ENCODE results near the gene MINK1. TPM values are rescaled to one million over a fixed set of nuclear protein-coding genes. Genes with fewer than 3 reads are reported as not detected.
A peak's percentile ranks its signal among the peaks of the same experiment; 100 is the strongest.
"Not testable (repeated sequence)": the region's sequence is repeated elsewhere in the genome, so short reads cannot be mapped to it uniquely, and the experiment has no call there.

MINK1 gene
- total RNA-seq, 1 experiment from 2014 or later, result 48.3 TPM

DNA sequence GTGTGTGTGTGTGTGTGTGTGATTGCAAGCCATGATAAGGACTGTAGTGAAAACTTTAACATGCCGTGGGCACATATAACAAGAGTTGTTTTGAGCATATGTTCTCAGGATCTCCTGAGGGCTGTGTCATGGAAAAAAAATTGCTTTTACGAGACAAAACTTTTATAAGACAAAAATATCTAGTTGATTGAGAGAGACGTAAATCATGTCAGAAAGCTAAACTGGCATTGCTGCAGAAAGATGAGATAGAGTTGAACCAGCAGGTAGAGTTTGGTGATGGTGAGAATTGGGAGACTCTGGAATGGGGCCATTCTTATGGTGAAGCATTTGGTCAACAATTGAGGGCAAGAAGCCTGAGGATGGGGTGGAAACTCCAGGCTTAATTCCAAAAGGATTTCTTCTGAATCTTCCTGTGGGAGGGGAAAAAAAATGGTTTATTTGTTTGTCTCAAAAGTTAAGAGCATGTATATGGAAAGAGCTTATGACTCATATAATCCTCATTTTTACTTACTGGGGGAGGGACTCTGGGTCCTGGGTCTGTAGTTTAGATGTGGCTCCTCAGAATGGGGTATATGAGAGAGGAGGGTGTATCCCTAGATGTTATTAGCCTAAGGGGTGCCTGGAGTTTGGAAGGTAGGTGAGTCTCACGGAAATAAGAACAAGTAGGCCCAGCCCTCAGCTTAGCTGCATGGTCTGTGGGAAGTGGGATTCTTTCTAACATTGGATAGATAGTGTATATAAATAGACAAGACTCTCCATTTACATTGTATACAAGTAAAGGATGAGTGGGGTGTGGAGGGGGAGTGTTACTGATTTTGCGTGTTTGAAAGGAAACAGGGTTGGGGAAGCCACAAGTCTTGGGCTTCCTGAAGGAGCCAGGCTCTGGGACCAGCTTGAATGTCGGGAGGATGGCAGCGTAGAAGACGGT is 7.1 kb downstream of the MINK1 start:
- DNase-seq (ENCODE audit: low spot score), result no peak
- in situ Hi-C loops (cut with HindIII; ENCODE audit: low sequenced_read_pairs), result loop anchor here (10.0 kb wide), 1 partner anchor 115 kb away; no protein-coding TSS in a partner anchor

DNA sequence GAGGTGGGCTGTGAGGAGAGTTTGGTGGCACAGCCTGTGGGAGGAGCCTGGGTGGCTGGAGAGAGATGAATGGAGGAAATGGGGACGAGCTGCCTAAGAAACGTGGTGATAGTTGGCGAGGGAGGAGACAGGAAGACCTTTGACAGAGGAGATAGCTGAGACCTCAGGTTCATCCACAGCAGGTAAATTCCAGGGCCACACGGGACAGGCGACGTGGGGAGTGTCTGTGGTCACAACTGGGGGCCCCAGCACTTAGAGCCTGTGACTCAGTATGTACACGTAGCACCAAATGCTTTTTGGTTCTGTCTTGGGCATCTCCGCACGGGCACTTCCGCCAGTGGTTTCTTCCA is 7.7 kb downstream of the MINK1 start:
- in situ Hi-C loops (cut with HindIII; ENCODE audit: low sequenced_read_pairs), result no loop called here
- DNase-seq (ENCODE audit: low spot score), result no peak

DNA sequence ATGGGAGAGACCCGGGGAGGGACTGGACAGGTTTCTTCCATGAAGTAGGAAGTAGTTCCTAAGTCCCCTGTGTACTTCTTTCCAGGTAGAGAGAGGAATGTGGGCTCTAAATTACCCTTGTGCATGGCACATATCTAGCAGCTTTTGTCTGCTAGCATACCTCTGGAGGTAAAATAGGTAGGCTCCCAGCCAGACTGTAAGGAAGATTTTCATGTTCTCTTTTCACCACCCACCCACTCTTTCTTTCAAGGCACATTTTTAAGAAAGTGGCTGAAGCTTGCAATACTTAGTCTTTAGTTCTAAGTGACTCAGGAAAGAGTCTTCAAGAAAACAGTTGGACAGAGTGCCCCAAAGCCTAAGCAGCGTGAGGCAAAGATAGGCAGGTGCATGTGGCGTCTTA is 9.2 kb downstream of the MINK1 start:
- DNase-seq (ENCODE audit: low spot score), result no peak
- in situ Hi-C loops (cut with HindIII; ENCODE audit: low sequenced_read_pairs), result no loop called here

DNA sequence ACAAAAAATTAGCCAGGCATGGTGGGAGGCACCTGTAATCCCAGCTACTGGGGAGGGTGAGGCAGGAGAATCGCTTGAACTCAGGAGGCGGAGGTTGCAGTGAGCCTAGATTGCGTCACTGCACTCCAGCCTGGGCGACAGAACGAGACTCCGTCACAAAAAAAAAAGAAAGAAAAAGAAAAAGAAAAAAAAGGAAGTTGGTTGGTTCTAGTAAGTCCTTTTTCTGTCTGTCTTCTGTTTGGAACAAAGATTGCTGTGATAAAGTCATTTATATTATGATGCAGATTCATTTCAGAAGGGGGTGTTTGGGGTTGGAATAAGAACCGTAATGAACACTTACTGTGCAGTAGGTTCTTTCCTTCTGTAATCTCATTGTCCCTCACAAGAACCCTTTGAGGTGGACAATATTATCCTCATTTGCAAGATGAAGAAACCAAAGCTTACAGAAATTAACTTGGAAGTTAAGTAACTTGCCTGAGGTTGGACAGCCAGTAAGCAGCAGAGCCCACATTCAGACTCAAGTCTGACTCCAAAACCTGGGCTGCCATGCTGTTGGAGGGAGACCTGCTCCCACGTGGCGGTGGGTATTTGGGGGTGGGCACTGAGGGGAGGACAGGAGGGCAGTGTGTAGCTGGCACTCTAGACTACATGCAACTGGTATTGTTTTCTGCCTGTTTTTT is 10.3 kb downstream of the MINK1 start:
- DNase-seq (ENCODE audit: low spot score), result no peak
- in situ Hi-C loops (cut with HindIII; ENCODE audit: low sequenced_read_pairs), result no loop called here

DNA sequence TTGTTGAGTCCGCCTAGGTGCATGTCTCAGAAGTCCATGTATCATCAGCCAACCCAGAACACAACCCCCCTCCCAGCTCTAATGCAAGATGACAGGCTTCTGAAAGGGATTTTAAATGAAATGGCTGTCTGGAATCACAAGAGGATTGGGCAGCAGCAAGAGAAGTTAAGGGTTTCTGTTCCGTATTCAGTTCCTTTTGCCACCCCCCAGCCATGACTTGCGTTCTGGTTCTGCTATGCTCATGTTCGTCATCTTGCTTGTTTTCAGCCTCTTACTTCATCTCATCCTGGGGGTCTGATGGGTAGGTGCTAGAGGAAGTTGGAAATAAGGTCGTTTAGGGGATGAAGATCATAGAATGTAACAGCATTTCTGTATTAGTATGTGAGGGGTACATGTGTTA is 12.0 kb downstream of the MINK1 start:
- DNase-seq (ENCODE audit: low spot score), result no peak
- in situ Hi-C loops (cut with HindIII; ENCODE audit: low sequenced_read_pairs), result no loop called here

DNA sequence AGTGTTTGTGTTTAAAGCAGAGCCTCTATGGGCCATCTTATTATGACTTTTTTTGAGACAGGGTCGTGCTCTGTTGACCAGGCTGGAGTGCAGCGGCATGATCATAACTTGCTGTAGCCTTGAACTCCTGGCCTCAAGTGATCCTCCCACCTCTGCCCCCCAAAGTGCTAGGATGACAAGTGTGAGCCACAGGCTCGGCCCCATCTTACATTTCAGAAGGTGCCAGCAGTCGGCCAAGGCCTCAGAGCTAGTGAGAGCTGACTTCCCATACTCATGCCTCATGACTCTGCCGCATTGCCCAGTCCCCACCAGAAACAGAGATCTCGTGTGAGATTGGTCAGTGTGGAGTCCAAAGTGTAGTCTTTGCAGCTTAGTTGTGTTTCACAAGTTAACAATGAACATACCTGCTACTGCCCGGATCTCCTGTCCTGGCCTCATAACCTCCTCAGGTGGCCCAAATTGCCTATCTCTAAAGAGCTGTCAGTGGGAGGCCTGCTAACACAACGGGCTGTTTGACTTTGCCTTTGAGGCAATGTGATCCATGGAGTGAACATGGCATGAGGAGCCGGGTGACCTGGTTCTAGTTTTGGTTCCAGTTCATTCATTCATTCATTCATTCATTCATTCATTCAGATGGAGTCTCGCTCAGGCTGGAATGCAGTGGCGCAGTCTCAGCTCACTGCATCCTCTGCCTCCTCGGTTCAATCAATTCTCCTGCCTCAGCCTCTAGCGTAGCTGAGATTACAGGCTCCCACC is 13.7 kb downstream of the MINK1 start:
- no peak for DNase-seq (ENCODE audit: low spot score)
- in situ Hi-C loops (cut with HindIII; ENCODE audit: low sequenced_read_pairs), result no loop called here

DNA sequence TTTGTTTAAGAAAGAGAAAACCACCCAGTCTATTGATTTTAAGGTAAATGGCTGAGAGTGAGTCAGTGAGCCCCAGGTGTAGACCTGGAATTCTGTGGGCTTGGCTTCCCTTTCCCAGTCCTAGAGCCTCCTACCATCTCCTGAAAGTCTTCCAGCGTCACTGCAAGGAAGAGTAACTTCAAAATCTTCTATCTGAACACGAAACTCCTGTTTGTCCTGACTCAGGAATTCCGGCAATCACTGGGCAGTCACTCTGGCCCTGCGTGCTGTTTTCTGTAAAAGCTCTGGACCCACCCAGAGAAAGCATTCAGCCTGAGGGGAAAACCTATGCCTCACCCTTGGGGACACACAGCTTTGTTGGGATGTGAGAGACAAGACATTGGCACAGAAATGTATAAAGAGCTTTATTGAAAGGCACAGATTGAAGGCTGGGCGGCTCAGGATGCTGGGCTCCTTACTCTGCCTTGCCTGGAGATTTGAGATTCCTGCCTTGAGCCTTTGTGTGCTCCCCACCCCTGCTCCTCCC is 15.9 kb downstream of the MINK1 start:
- DNase-seq (ENCODE audit: low spot score), result no peak
- in situ Hi-C loops (cut with HindIII; ENCODE audit: low sequenced_read_pairs), result no loop called here

DNA sequence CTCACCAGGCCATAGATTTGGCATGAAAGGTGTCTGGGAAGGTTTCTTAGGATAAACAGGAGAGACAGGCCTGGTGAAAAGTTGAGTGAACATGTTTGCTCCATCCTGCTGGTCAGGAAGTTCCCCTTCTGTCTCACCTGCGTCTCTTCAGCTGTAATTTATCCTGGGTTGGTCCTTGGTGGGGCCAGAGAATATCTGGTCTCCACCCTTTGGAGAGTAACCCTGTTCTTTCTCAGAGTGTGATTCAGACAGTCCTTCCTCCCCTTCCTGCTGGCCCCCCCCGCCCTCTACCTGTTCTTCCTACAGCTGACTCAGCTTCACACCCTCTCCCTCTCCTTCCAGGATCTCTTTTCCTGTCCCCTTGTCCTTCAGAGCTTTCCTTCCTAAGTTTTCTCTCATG is 17.1 kb downstream of the MINK1 start:
- in situ Hi-C loops (cut with HindIII; ENCODE audit: low sequenced_read_pairs), result no loop called here
- no peak for DNase-seq (ENCODE audit: low spot score)

DNA sequence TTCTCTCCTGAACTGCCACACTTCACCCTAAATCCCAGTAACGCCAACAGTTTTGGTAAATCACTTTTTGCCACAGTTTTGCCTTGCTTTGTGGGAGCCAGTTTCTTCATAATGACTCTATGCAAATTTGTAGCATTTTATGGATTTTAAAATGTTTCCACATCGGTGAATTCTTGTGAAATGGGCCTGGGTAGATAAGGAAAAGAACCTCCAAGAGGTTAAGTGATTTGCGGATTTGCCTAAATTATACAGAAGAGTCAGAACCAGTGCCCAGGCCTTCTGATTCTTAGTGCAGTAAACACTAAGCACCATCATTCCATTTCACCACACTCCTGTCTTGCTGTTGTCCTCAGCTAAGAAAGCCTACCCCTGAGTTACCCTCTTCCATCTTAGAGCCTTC is 17.9 kb downstream of the MINK1 start:
- in situ Hi-C loops (cut with HindIII; ENCODE audit: low sequenced_read_pairs), result no loop called here
- DNase-seq (ENCODE audit: low spot score), result no peak

DNA sequence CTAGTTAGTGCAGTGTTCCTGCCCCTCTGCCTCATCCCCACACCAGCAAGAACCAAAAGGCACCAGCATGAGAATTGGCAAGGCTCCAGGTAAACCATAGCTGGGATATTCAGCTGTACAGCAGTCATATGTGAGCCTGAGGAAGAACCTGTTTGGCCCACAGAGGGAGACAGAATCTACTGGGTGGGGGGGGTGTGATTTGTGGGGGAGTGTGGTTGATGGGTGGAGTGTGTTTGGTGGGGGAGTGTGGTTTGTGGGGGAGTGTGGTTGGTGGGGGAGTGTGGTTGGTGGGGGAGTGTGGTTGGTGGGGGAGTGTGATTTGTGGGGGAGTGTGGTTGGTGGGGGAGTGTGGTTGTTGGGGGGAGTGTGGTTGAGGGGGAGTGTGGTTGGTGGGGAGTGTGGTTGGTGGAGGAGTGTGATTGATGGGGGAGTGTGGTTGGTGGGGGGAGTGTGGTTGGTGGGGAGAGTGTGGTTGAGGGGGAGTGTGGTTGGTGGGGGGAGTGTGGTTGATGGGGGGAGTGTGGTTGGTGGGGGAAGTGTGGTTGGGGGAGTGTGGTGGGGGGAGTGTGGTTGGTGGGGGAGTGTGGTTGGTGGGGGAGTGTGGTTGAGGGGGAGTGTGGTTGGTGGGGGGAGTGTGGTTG is 19.5 kb downstream of the MINK1 start:
- in situ Hi-C loops (cut with HindIII; ENCODE audit: low sequenced_read_pairs), result no loop called here
- DNase-seq (ENCODE audit: low spot score), result peak; percentile 50

DNA sequence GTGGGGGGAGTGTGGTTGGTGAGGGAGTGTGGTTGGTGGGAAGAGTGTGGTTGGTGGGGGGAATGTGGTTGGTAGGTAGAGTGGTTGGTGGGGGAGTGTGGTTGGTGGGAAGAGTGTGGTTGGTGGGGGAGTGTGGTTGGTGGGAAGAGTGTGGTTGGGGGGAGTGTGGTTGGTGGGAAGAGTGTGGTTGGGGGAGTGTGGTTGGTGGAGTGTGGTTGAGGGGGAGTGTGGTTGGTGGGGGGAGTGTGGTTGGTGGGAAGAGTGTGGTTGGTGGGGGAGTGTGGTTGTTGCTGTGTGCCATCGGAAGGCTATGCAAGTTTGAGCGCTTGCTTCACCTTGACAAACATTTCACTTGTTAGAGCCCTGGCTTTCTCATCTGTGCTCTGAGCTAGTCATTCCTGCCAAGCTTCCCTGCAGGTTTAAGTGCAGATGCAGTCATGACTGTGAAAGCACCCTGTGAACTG is 20.1 kb downstream of the MINK1 start:
- DNase-seq (ENCODE audit: low spot score), result no peak
- in situ Hi-C loops (cut with HindIII; ENCODE audit: low sequenced_read_pairs), result no loop called here

DNA sequence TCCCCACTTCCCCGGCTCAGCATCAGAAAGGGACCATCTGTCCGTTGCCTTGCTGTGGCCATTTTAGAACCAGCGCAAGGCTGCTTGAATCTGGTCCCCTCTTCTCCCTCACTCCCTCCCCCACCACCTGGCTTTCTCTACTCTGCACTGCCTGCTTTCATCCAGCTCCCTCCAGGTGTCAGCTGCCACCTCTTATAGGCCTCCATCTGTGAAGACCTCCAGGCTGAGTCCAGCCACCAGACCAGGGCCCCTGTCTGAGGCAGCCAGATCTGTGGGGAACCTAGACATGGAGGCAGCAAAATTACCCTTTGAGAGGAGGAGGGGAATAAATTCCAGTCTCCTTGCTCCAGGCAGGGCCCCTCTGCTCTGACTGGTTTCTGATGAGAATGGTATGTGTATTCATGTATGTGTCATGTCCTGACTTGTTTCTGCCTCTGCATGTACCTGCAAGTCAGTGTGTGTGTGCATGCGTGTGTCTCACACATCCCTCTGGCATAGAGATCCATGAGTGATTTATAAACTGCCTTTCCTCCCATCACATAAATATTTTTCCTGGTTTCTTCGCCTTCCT is 21.1 kb downstream of the MINK1 start:
- peak; percentile 88 for DNase-seq (ENCODE audit: low spot score)
- in situ Hi-C loops (cut with HindIII; ENCODE audit: low sequenced_read_pairs), result no loop called here

DNA sequence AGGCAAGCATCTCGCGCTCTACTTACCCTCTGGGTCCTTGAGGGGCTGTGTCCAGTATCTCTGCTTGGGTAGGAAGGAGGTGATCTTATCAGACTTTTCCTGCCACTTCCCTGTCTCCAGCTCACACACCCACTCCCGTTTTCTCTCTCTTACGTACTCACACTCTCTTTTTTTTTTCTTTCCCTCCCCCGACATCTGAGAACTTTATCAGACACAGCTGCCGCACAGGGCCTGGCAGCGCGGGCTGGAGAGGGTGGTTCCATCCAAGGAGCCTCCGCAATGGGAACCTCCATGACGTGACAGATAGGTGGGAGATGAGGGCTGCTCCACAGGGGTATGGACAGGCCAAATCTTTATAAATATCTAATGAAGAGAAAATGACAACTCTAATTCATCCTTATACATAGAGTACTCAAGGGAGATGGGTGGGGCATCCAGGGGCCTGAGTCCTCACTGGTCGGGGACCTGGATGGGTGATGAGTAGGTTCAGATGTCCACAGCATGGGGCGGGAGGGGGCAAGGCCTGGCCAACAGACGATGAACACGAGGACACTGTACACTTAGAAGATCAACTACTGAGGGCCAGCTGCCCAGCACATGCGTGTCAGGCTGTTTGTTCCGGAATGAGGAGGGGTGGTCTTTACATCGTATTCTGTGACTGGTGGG is 23.3 kb downstream of the MINK1 start:
- DNase-seq (ENCODE audit: low spot score), result no peak
- in situ Hi-C loops (cut with HindIII; ENCODE audit: low sequenced_read_pairs), result no loop called here

DNA sequence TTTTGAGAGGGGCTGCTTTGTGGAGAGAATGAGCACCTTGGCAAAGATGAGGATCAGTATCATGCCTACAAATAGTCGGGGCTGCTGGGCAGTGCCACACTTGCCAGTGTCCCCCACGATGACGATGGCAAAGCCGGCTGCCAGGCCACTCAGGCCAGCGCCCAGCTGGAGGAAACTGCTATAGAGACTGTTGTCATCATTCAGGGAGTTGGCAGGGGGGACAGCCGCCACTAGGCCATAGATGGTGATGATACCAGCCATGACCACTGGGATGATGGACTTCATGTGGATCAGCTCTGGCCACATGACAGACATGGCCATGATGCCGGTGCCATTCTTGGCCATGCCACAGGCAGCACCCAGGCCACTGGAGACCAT is 23.8 kb downstream of the MINK1 start:
- DNase-seq (ENCODE audit: low spot score), result peak; percentile 22
- in situ Hi-C loops (cut with HindIII; ENCODE audit: low sequenced_read_pairs), result no loop called here

DNA sequence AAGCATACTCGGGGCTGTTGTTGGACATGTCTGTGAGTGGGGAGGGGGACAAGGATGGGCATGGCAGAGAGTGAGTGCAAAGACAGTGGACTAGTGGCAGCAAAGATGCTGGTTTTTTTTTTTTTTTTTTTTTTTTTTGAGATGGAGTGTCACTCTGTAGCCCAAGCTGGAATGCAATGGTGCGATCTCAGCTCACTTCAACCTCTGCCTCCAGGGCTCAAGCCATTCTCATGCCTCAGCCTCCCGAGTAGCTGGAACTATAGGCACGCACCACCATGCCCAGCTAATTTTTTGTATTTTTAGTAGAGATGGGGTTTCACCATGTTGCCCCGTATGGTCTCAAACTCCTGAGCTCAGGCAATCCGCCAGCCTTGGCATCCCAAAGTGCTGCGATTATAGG is 24.2 kb downstream of the MINK1 start:
- in situ Hi-C loops (cut with HindIII; ENCODE audit: low sequenced_read_pairs); DNase-seq (ENCODE audit: low spot score): not testable (repeated sequence)

DNA sequence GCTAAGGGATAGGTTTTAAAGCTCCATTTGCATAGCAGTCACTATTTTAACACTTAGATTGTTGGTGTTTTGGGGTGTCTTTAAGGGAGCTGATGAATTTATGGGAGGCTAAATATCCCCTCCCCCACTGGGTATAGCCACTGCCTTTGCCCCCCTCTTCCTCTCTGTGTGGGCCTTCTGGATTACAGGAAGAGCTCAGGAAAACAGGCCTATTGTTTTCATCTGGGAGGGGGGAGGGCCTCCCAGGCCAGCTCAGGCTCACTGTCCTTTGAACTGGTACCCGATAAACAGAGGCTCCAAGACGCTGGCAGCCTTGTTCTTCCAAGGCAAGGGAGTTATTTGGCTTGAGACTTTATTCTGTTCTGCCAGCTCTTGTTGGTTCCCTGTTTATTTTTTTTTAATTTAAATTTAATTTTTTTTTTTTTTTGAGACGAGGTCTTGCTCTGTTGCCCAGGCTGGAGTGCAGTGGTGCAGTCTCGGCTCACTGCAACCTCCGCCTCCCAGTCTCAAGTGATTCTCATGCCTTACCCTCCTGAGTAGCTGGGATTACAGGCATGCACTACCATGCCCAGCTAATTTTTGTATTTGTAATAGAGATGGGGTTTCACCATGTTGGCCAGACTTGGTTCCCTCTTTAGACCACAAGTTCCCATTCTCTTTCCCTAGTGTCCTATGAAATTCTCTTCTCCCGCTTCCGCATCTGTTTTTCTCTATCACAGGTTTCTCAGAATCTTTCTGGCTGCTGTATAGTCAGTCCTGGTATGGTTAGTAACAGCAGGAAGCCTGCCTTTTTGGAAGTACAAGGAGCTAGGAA is 25.1 kb downstream of the MINK1 start:
- in situ Hi-C loops (cut with HindIII; ENCODE audit: low sequenced_read_pairs), result no loop called here
- no peak for DNase-seq (ENCODE audit: low spot score)

DNA sequence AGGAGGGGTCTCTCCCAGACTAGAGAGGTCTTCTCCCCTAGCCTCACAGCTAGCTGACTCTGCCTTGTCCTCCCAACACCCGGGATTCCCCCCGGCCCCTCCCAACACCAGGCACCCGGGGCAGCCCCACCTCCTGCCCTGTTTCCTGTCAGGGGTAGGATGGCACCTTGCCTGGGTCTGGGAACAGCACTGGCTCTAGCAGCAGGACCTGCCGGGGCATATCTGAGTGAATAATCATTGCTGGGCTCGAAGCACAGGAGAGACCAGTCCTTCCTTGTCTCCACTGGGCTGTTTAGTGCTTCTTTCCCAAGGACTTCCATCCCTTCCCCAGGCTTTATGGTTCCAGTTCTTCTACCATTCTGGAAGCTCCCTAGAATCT is 25.7 kb downstream of the MINK1 start:
- DNase-seq (ENCODE audit: low spot score), result peak; percentile 62
- in situ Hi-C loops (cut with HindIII; ENCODE audit: low sequenced_read_pairs), result no loop called here

Data from G401 (cell line).